AG04450 (cell line): ENCODE data around the gene EFCAB11. TPM values are rescaled to one million over a fixed set of nuclear protein-coding genes. Genes with fewer than 3 reads are reported as not detected.

Experiments
- CTCF ChIA-PET: fragments of 300-600, 350-600 bp; formaldehyde crosslinking; extraction: SDS; loops from one replicate; lab custom pipeline; 2022; ENCODE audit warnings: antibody characterized with exemption, inconsistent platforms; lab: Charles Lee
- POLR2A ChIA-PET: fragments of 350-600 bp; formaldehyde crosslinking; extraction: SDS; loops from one replicate; lab custom pipeline; 2021; ENCODE audit warnings: antibody characterized with exemption, inconsistent platforms; lab: Yijun Ruan, JAX
- DNase-seq: peaks from one replicate; pipeline ENCODE4 v3.0.0-alpha.2; 2011; ENCODE audit warnings: low read depth, low spot score
- H3K27ac ChIP-seq: one replicate; pipeline ENCODE4 v1.5.1; 2012; ENCODE audit warnings: low read depth, low read length, control low read depth
- H3K27me3 ChIP-seq: one replicate; pipeline ENCODE4 v1.6.0; 2012; ENCODE audit warnings: low read length; ENCODE audit not compliant: control insufficient read depth, insufficient read depth
- H3K4me3 ChIP-seq: 2 replicates; pipeline ENCODE4 v1.5.1; 2011; ENCODE audit warnings: mild to moderate bottlenecking, low read depth, low read length, control low read depth
- H3K9me3 ChIP-seq: 2 replicates; pipeline ENCODE4 v1.5.1; 2012; ENCODE audit warnings: low read length; ENCODE audit not compliant: control insufficient read depth, insufficient read depth
- CTCF ChIP-seq: IDR thresholded peaks from 2 replicates; pipeline ENCODE4 v1.5.1; 2011; ENCODE audit warnings: low read depth, low read length, control low read depth, inconsistent platforms
- polyA minus RNA-seq: library from RNA; depleted of rRNA, polyadenylated mRNA; stranded (reverse); fragments of >200 nt; gene quantifications from 2 replicates; pipeline ENCODE4 v1.2.3, GENCODE V29; 2011; rRNA and poly(A)+ RNA removed
- polyA plus RNA-seq: library from polyadenylated mRNA; depleted of rRNA; stranded (reverse); fragments of >200 nt; gene quantifications from 2 replicates; pipeline ENCODE4 v1.2.3, GENCODE V29; 2011; rRNA removed

Gene EFCAB11, protein sequence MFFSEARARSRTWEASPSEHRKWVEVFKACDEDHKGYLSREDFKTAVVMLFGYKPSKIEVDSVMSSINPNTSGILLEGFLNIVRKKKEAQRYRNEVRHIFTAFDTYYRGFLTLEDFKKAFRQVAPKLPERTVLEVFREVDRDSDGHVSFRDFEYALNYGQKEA
- polyA plus RNA-seq (5.0 and 5.9 TPM in 2 replicates), polyA minus RNA-seq (2.0 and 2.7 TPM in 2 replicates)

DNA sequence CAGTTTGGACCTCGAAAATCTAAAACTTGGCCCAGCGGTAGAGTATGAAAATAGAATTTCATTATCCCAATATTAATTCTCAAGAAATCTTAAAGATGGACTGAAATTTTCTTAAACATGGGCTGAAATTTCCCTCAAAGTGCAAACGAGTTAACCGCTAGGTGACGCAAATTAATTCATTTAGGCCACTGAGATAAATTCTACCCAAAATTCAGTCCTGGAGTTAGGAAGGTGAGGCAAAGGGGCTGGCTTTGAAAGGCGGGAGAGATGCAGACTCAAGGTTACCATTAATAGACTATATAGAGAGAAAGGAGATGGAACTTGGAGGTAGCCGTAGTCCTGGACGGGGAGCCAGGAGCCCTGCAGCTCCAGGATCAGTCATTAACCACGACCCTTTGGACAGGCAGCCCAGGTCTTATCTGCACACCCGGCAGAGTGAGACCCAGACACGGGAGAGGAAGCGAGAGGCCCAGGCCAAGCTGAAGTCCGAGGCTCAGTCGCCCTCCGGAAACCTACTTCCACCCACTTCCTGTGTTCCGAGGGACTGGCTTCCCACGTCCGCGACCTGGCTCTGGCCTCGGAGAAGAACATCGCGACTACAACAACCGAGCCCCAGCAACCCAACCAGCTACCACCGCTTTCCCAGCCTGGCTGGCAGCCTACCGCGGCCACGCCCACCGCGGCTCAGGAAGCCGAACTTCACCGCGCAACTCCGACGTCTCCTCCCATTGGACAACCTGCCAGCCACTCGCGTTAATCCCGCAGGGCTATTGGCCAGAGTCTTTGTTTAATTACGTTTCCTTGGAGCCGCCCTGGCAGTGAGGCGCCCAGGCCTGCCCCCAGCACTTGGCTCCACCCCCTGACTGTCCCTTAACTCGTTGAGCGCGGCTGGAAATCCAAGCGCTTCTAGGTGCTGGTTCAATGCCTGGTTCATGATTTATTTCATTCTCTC lies at the start of gene EFCAB11:
EFCAB11 (minus strand) TSS at position 661 of the 952 bp plus-strand sequence; CDS start at position 591, 70 bp downstream.
- ChIA-PET POLR2A (no interaction called here), CTCF (interaction anchor here (0.6 to 4.7 kb wide), 3 partner anchors 13 to 19 kb away, joined by 3 to 37 read pairs (median 6); no protein-coding TSS in a partner anchor)
- Histone ChIP-seq H3K9me3 (peaks cover 6% of the 10 kb centered on the region; the same call in 1 of the 2 replicates), H3K4me3 (peak within 1 kb of the TSS; percentile 84), H3K27ac (peak within 1 kb of the TSS; percentile 57), H3K27me3 (no peaks in the 10 kb centered on the region)
- 0 out of 2 replicates have a peak, but pooled peaks have one; percentile 15 for TF ChIP-seq CTCF
- peak; percentile 94 for DNase-seq

GRCh38 chr14:90003526-90004307 lies 49.2 kb upstream of the EFCAB11 start:
- TF ChIP-seq CTCF = no peak

GRCh38 chr14:90000935-90001334 lies 46.4 kb upstream of the EFCAB11 start:
- TF ChIP-seq CTCF = no peak
- ChIA-PET POLR2A (no interaction called here), CTCF (interaction anchor here (2.0 kb wide), 1 partner anchor 14 kb away, joined by 5 read pairs; no protein-coding TSS in a partner anchor)
- Histone ChIP-seq H3K27ac (no peak overlapping the region), H3K27me3 (no peaks in the 10 kb centered on the region), H3K4me3 (no peak overlapping the region), H3K9me3 (no peaks in the 10 kb centered on the region)
- no peak for DNase-seq

More at GRCh38 chr14:90003526-90004307, 49.2 kb upstream of the EFCAB11 start:
- H3K27me3 ChIP-seq = no peaks in the 10 kb centered on the region
- H3K4me3 ChIP-seq = no peak overlapping the region
- POLR2A ChIA-PET = no interaction called here
- CTCF ChIA-PET = interaction anchor here (1.4 kb wide), 1 partner anchor 31 kb away, joined by 4 read pairs; no protein-coding TSS in a partner anchor
- DNase-seq = no peak
- H3K27ac ChIP-seq = no peak overlapping the region
- no peaks in the 10 kb centered on the region for H3K9me3 ChIP-seq

- no peaks in the 10 kb centered on the region for H3K9me3 ChIP-seq
- H3K4me3 ChIP-seq = no peak overlapping the region
- no peak overlapping the region for H3K27ac ChIP-seq
- CTCF ChIA-PET = interaction anchor here (1.1 kb wide), 1 partner anchor 239 kb away, joined by 3 read pairs; no protein-coding TSS in a partner anchor
- no peaks in the 10 kb centered on the region for H3K27me3 ChIP-seq
- no peak for DNase-seq
- POLR2A ChIA-PET = no interaction called here
- TF ChIP-seq CTCF = no peak
Measured at GRCh38 chr14:89996963-89997362, 42.4 kb upstream of the EFCAB11 start.
